Fibroblast of skin of left quadriceps (primary cell): ENCODE results near the gene ACE.

Experiments
- DNase-seq, 2 experiments: peaks; one replicate each; pipeline ENCODE4 v3.0.0-alpha.2; 2013; ENCODE audit warnings: low read depth in 2 of 2

ACE gene

GRCh38 chr17:63491413-63491812, 14.6 kb downstream of the ACE start:
- DNase-seq = no peak

- no peak for DNase-seq
These were observed 15.2 kb downstream of the ACE start for GRCh38 chr17:63491977-63492618.

- no peak for DNase-seq
These were observed 16.1 kb downstream of the ACE start for GRCh38 chr17:63492940-63493339.

- no peak for DNase-seq
These were observed 16.6 kb downstream of the ACE start for GRCh38 chr17:63493411-63493810.

- DNase-seq = no peak
These were observed 17.6 kb downstream of the ACE start for GRCh38 chr17:63494300-63494928.

GRCh38 chr17:63495491-63495890, 18.6 kb downstream of the ACE start:
- DNase-seq = no peak

- DNase-seq = no peak
These were observed 19.3 kb downstream of the ACE start for GRCh38 chr17:63496177-63496576.

GRCh38 chr17:63496663-63497400, 20.0 kb downstream of the ACE start:
- no peak for DNase-seq

DNA sequence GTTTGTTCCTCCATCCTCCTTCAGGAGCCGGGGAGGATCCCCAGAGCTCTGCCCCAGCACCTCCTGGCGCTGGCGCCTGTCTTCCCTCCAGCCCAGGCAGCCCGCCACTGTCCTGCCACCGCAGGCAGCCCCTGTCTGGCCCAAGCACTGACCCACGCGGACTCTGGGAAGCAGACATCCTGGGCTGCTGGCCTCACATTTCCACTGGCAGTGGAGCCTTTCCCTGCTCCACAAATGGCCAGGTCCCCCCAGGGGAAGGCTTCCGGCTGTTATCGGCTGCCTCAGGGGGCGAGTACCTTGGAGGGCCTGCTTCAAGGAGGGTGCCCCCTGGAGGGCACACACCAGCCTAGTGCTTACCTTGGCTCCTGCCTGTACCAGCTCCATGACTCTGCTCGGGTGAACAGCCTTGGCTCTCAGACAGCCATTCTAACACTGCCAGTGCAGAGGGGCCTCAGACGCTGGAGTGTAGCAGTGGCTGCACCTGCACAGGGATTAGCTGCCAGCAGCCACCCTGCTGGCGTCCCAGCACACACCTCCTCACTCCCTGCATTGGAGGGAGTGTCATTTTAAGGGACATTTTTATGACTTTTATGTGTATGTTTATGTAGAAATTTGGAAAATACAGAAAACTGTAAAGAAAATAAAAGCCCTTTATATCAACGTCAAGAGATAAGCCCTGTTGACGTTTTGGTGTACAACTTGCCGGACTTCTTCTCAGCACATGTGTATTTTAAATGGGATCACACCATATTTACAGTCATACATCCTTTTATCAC, 21.0 kb downstream of the ACE start:
- no peak for DNase-seq

DNA sequence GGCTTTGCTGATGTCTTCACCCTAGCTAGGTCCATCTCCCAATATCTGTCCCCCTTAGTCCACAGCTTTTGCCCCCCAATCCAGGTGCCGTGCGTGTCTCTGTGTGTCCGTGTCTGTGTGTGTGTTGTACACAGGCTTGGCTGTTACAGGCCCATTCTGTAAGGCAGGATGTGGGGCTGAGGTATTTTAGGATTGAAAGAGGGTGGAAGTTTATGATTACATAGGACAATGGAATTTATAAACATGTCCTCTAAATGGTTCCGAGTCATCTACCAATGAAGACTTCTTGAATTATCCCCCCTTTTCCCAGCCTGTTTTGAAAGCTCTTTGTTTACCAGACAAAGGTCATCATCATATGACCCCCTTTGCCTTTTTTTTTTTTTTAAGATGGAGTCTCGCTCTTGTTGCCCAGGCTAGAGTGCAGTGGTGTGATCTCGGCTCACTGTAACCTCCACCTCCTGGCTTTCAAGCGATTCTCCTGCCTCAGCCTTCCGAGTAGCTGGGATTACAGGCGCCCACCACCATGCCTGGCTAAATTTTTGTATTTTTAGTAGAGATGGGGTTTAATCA, 21.9 kb downstream of the ACE start:
- peak; percentile 47 to 60 for DNase-seq

DNA sequence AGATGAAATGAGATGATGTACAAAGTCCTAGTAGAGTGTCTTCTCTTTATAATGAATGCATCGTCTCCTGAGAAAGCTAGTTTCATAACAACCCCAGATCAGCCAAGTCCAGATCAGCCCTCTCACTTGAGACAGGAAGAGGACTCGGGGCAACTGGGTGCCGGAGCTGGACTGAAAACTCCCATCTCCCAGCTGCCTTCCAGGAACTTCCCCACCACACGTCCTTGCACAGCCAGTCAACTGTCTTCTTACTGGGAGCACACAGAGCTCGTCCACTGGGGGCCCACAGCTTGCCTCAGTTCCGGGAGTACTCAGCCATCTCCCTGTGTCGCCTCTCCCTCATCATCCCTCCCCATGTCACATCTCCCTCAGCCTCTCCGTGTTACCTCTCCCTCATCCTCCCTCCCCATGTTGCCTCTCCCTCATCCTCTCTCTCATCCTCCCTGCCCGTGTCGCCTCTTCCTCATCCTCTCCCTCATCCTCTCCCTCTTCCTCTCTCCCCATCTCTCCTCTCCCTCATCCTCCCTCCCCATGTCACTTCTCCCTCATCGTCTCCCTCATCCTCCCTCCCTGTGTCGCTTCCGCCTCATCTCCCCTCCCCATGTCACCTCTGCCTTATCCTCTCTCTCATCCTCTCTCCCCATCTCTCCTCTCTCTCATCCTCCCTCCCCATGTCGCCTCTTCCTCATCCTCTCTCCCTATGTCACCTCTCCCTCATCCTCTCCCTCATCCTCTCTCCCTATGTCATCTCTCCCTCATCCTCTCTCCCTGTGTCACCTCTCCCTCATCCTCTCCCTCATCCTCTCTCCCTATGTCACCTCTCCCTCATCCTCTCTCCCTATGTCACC, 23.9 kb downstream of the ACE start:
- DNase-seq = no peak

GRCh38 chr17:63503341-63503705, 26.5 kb downstream of the ACE start:
- no peak for DNase-seq

GRCh38 chr17:63504261-63504660, 27.4 kb downstream of the ACE start:
- no peak for DNase-seq

- DNase-seq = no peak
These were observed 28.5 kb downstream of the ACE start for GRCh38 chr17:63505341-63505740.

DNA sequence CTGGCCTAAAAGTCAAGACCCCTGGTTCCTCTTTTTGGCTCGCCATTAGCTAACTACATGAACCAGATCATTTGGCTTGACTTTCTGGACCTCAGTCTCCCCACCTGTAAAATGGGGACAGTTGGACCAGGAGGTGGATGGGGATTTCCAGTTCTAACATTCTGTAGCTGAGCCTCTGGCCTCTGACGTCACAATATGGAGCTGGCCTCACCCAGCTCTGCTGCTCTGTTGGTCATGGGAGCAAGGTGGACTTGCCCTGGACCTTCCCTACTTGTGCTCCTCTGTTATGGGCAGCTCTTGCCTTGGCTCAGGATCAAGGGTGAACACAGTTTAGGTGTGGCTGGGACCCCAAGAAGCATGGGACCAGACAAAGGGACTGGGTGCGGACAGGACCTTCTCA, 29.8 kb downstream of the ACE start:
- DNase-seq = no peak

- no peak for DNase-seq
These were observed 34.5 kb downstream of the ACE start for GRCh38 chr17:63511331-63511730.

- DNase-seq = no peak
These were observed 35.5 kb downstream of the ACE start for GRCh38 chr17:63512388-63512787.

GRCh38 chr17:63512896-63513644, 36.2 kb downstream of the ACE start:
- DNase-seq = no peak

DNA sequence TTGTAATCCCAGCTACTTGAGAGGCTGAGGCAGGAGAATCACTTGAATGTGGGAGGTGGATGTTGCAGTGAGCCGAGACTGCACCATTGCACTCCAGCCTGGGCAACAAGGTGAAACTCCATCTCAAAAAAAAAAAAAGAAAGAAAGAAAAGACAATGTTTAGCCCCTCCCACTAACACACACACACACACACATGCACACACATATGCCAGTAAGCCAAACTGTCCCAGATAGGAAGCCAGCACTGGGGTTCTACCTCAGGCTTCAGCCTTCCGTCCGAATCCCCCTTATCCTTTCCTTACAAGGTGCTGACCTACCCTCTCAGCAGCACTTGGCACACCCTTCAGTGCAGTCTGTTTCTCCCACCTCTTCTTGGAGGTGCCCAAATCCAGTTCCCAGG, 37.6 kb downstream of the ACE start:
- DNase-seq = no peak

DNA sequence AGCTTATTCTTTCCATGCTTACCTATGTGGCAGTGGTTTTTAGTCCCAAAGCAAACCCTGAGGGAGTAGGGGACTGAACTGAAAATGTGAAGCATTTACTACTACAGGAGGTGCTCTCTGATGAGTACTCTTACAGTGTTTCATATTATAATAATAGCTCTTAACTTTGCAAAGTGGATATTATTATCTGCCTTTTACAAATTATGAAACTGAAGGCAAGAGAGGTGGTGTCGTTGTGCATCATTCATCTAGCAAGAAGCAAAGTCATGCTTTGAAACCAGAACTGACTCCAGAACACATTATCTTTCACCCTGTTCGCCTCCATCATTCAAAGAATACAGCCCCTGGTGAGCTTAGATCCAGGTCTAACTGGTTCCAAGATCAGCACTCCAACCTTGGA, 38.1 kb downstream of the ACE start:
- no peak for DNase-seq
